HepG2 (cell line): ENCODE measurements around the gene ZBTB45. TPM values are rescaled to one million over a fixed set of nuclear protein-coding genes. Genes with fewer than 3 reads are reported as not detected.

Experiments
- ARNT ChIP-seq: fragments of 450-650 bp; IDR thresholded peaks from 2 replicates; pipeline ENCODE4 v1.6.1; 2017
- BHLHE40 ChIP-seq: IDR thresholded peaks from 2 replicates; pipeline ENCODE4 v1.6.1; 2011; ENCODE audit warnings: low read length, improper control_type of control experiment
- CC2D1A ChIP-seq: sonication (generic); formaldehyde crosslinking; IDR thresholded peaks from 2 replicates; pipeline ENCODE4 v1.8.1; 2023; ENCODE audit warnings: mild to moderate bottlenecking, missing genetic modification reagents
- EP300 ChIP-seq, 3 experiments: sonication (generic) in 1 of 3; formaldehyde crosslinking in 1 of 3; IDR thresholded peaks; 2 replicates each; pipeline versions ENCODE4 v1.5.1 to v1.6.1; 2011 to 2020; ENCODE audit warnings: low read depth in 2 of 3, low read length in 2 of 3, borderline replicate concordance in 1 of 3, improper control_type of control experiment in 1 of 3, mild to moderate bottlenecking in 1 of 3, missing genetic modification reagents in 1 of 3, moderate library complexity in 1 of 3
- GTF3A ChIP-seq: sonication (generic); formaldehyde crosslinking; conservative IDR thresholded peaks from 2 replicates; pipeline ENCODE4 v1.4.0; 2020; ENCODE audit warnings: mild to moderate bottlenecking, missing genetic modification reagents
- HOXA3 ChIP-seq: sonication (generic); formaldehyde crosslinking; IDR thresholded peaks from 2 replicates; pipeline ENCODE4 v1.5.0; 2020; ENCODE audit warnings: missing genetic modification reagents
- MBNL3 ChIP-seq: fragments of 250-450 bp; sonication (Bioruptor Pico); conservative IDR thresholded peaks from 2 replicates; pipeline ENCODE4 v1.8.0; 2022; ENCODE audit warnings: mild to moderate bottlenecking, inconsistent platforms
- MEIS2 ChIP-seq: sonication (generic); formaldehyde crosslinking; IDR thresholded peaks from 2 replicates; pipeline ENCODE4 v1.9.0; 2021; ENCODE audit warnings: mild to moderate bottlenecking, missing genetic modification reagents
- MZF1 ChIP-seq: sonication (generic); formaldehyde crosslinking; IDR thresholded peaks from 2 replicates; pipeline ENCODE4 v1.8.1; 2023; ENCODE audit warnings: mild to moderate bottlenecking, missing genetic modification reagents, borderline replicate concordance
- NCOA1 ChIP-seq: sonication (generic); formaldehyde crosslinking; IDR thresholded peaks from 2 replicates; pipeline ENCODE4 v1.9.0; 2021; ENCODE audit warnings: missing genetic modification reagents
- NFRKB ChIP-seq: fragments of 450-650 bp; IDR thresholded peaks from 2 replicates; pipeline ENCODE4 v1.6.1; 2017
- PHB2 ChIP-seq: fragments of 450-650 bp; IDR thresholded peaks from 2 replicates; pipeline ENCODE4 v1.6.1; 2018; ENCODE audit not compliant: partially characterized antibody
- RFX3 ChIP-seq: IDR thresholded peaks from 2 replicates; pipeline ENCODE4 v1.6.1; 2016; ENCODE audit warnings: missing biosample characterization, missing genetic modification reagents
- SNAI1 ChIP-seq: sonication (generic); formaldehyde crosslinking; IDR thresholded peaks from 2 replicates; pipeline ENCODE4 v1.5.0; 2020; ENCODE audit warnings: mild to moderate bottlenecking, missing genetic modification reagents, borderline replicate concordance
- SP2 ChIP-seq: sonication (generic); formaldehyde crosslinking; IDR thresholded peaks from 2 replicates; pipeline ENCODE4 v1.5.1; 2020; ENCODE audit warnings: mild to moderate bottlenecking, missing genetic modification reagents
- ZEB1 ChIP-seq: IDR thresholded peaks from 2 replicates; pipeline ENCODE4 v1.6.1; 2012; ENCODE audit warnings: mild to moderate bottlenecking, low read depth, inconsistent platforms; ENCODE audit not compliant: insufficient replicate concordance
- ZNF264 ChIP-seq: sonication (generic); formaldehyde crosslinking; IDR thresholded peaks from 2 replicates; pipeline ENCODE4 v1.4.0; 2020; ENCODE audit warnings: missing genetic modification reagents
- ZNF329 ChIP-seq: sonication (generic); formaldehyde crosslinking; IDR thresholded peaks from 2 replicates; pipeline ENCODE4 v1.9.0; 2021; ENCODE audit warnings: low read depth, mild to moderate bottlenecking, missing genetic modification reagents
- ZNF501 ChIP-seq: sonication (generic); formaldehyde crosslinking; IDR thresholded peaks from 2 replicates; pipeline ENCODE4 v1.5.1; 2020; ENCODE audit warnings: mild to moderate bottlenecking, moderate library complexity, missing genetic modification reagents
- ZNF773 ChIP-seq: sonication (generic); formaldehyde crosslinking; IDR thresholded peaks from 2 replicates; pipeline ENCODE4 v1.4.0; 2020; ENCODE audit warnings: missing genetic modification reagents, borderline replicate concordance
- ZSCAN9 ChIP-seq: IDR thresholded peaks from 2 replicates; pipeline ENCODE4 v1.6.1; 2016; ENCODE audit warnings: borderline replicate concordance
- polyA plus RNA-seq, 8 experiments: library from polyadenylated mRNA; depleted of rRNA in 3 of 8; stranded (reverse) in 7 of 8; unstranded in 1 of 8; fragments of >200 nt; fragmentation: Illumina TruSeq in 4 of 8; extraction: Trizol in 4 of 8; gene quantifications; 2 replicates each; pipeline versions ENCODE4 v1.2.1 to v1.2.3, GENCODE V29; 2011 to 2016; ENCODE audit warnings: low read depth in 4 of 8, missing spikeins in 1 of 8, mixed read lengths in 1 of 8; ENCODE audit not compliant: insufficient read depth in 1 of 8
- total RNA-seq, 5 experiments: library from RNA; depleted of rRNA; stranded (reverse); fragments of >200 nt; fragmentation: Illumina TruSeq; extraction: Trizol; gene quantifications; 2 replicates each; pipeline ENCODE4 v1.2.3, GENCODE V29; 2016; ENCODE audit warnings: low read depth in 1 of 5
- TF ChIP-seq, protein P1 (sequence below): sonication (generic); formaldehyde crosslinking; IDR thresholded peaks from 2 replicates; pipeline ENCODE4 v1.5.1; 2020; ENCODE audit warnings: missing genetic modification reagents, mild to moderate bottlenecking, borderline replicate concordance
- TF ChIP-seq, protein P2 (sequence below): sonication (generic); formaldehyde crosslinking; IDR thresholded peaks from 2 replicates; pipeline ENCODE4 v1.8.1; 2022; ENCODE audit warnings: mild to moderate bottlenecking, missing genetic modification reagents
- TF ChIP-seq, protein P3 (sequence below): sonication (generic); formaldehyde crosslinking; IDR thresholded peaks from 2 replicates; pipeline ENCODE4 v1.5.0; 2020; ENCODE audit warnings: missing genetic modification reagents
- TF ChIP-seq, protein P4 (sequence below): sonication (generic); formaldehyde crosslinking; IDR thresholded peaks from 2 replicates; pipeline ENCODE4 v1.8.1; 2023; ENCODE audit warnings: missing genetic modification reagents, mild to moderate bottlenecking, borderline replicate concordance

Gene ZBTB45
- total and polyA plus RNA-seq, 2 of the 13 experiments (the other 11 are each of a cell fraction or from before 2014, with no cell fraction given): 3.0 to 3.7 TPM

DNA sequence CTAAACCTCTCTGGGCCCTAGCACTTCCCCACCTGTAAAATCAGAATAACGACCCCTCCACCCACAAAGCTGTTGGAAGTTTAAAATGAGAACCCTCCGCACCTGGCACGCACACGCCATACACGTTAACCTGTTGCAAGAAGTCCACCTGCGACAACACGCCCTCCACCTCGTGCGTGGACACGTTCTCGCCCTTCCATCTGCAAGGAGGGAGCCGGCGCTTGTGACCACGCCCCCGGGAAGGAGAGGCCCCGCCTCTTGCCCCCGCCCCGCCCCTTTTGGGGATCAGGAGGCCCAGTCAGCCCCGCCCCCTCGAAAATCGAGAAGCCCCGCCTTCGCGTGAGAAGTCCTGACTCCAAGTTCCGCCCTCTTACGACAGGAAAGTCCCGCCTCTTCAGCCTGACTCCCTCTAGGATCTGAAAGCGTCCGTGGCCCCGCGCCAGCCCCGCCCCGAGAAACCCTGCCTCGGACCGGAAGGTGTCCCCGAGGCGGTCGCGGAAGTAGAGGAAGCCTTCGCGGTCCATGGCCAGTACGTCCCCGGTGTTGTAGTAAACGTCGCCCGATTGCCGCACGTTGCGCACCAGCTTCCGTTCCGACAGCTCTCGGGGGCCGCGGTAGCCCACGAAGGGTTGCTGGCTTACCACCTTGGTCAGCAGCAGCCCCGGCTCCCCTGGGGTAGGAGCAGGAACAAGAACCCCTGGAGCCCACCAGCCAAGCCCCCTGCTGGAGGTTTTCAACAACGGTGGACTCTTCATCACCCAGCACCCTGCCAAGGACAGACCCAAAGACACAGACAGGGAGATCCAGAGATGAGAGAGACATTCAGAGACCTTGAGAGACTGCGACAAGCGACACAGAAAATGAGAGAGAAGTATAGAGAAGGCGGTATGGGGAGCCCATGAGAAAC, 20.3 kb downstream of the ZBTB45 start (continued):
- TF ChIP-seq, protein P1, sequence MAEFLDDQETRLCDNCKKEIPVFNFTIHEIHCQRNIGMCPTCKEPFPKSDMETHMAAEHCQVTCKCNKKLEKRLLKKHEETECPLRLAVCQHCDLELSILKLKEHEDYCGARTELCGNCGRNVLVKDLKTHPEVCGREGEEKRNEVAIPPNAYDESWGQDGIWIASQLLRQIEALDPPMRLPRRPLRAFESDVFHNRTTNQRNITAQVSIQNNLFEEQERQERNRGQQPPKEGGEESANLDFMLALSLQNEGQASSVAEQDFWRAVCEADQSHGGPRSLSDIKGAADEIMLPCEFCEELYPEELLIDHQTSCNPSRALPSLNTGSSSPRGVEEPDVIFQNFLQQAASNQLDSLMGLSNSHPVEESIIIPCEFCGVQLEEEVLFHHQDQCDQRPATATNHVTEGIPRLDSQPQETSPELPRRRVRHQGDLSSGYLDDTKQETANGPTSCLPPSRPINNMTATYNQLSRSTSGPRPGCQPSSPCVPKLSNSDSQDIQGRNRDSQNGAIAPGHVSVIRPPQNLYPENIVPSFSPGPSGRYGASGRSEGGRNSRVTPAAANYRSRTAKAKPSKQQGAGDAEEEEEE (CRISPR knock-in tag): no peak
- TF ChIP-seq SP2 (CRISPR knock-in tag) (peak; percentile 81), CC2D1A (no peak), ZNF501 (CRISPR knock-in tag) (peak; percentile 85), ZNF773 (CRISPR knock-in tag) (peak; percentile 27; the same call in 1 of the 2 replicates), HOXA3 (peak; percentile 98), ZSCAN9 (peak; percentile 47), ZNF264 (CRISPR knock-in tag) (peak; percentile 82), RFX3 (peak; percentile 21; the same call in 1 of the 2 replicates), MEIS2 (CRISPR knock-in tag) (peak; percentile 67; the same call in 1 of the 2 replicates), MBNL3 (no peak), NFRKB (no peak), SNAI1 (CRISPR knock-in tag) (peak; percentile 38; the same call in 1 of the 2 replicates), EP300 (IDR thresholded peaks at IDR 0.05; ENCODE audit: low read depth in 2 of 2, low read length in 2 of 2) (peak; percentile 15 to 59; a peak in 1 of 4 replicates), EP300 (CRISPR knock-in tag; IDR thresholded peaks at IDR 0.05; ENCODE audit: borderline replicate concordance) (peak; percentile 53; the same call in 1 of the 2 replicates), ARNT (no peak), MZF1 (CRISPR knock-in tag) (no peak), NCOA1 (peak; percentile 80; the same call in 1 of the 2 replicates), ZNF329 (CRISPR knock-in tag) (0 out of 2 replicates have a peak, but pooled peaks have one; percentile 49), PHB2 (no peak), ZEB1 (no peak), BHLHE40 (0 out of 2 replicates have a peak, but pooled peaks have one; percentile 28), GTF3A (CRISPR knock-in tag) (0 out of 2 replicates have a peak, but pooled peaks have one; percentile 72)
- TF ChIP-seq, protein P2, sequence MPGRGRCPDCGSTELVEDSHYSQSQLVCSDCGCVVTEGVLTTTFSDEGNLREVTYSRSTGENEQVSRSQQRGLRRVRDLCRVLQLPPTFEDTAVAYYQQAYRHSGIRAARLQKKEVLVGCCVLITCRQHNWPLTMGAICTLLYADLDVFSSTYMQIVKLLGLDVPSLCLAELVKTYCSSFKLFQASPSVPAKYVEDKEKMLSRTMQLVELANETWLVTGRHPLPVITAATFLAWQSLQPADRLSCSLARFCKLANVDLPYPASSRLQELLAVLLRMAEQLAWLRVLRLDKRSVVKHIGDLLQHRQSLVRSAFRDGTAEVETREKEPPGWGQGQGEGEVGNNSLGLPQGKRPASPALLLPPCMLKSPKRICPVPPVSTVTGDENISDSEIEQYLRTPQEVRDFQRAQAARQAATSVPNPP (CRISPR knock-in tag): 0 out of 2 replicates have a peak, but pooled peaks have one; percentile 86
- TF ChIP-seq, protein P3, sequence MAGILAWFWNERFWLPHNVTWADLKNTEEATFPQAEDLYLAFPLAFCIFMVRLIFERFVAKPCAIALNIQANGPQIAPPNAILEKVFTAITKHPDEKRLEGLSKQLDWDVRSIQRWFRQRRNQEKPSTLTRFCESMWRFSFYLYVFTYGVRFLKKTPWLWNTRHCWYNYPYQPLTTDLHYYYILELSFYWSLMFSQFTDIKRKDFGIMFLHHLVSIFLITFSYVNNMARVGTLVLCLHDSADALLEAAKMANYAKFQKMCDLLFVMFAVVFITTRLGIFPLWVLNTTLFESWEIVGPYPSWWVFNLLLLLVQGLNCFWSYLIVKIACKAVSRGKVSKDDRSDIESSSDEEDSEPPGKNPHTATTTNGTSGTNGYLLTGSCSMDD (CRISPR knock-in tag): no peak
- TF ChIP-seq, protein P4, sequence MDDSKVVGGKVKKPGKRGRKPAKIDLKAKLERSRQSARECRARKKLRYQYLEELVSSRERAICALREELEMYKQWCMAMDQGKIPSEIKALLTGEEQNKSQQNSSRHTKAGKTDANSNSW (CRISPR knock-in tag): no peak
